Stomach (tissue), 9 donors: ENCODE results near the gene DCAF10. TPM values are rescaled to one million over a fixed set of nuclear protein-coding genes. Genes with fewer than 3 reads are reported as not detected.
"Not testable (repeated sequence)": the region's sequence is repeated elsewhere in the genome, so short reads cannot be mapped to it uniquely, and the experiment has no call there.

ENCODE experiments used
- DNase-seq, 2 donors: peaks; one replicate each; pipeline versions ENCODE4 v3.0.0 to v3.0.0-alpha.2; 2013 to 2019
- H3K27ac ChIP-seq, 5 donors: fragments of 200-600 bp in 4 of 5; sonication (generic) in 4 of 5; one replicate each; pipeline ENCODE4 v1.5.1; 2013 to 2019; ENCODE audit warnings: mild to moderate bottlenecking in 1 of 5, moderate library complexity in 1 of 5
- H3K27me3 ChIP-seq, 3 donors: fragments of 200-600 bp; sonication (generic); one replicate each; pipeline ENCODE4 v1.5.1; 2017 to 2019; ENCODE audit warnings: mixed run types in 1 of 3
- H3K36me3 ChIP-seq, 4 donors: fragments of 200-600 bp; sonication (generic); 1 replicate in 3 of 4; 2 replicates in 1 of 4; pipeline ENCODE4 v1.5.1; 2016 to 2019
- H3K4me1 ChIP-seq, 4 donors: fragments of 200-600 bp; sonication (generic); one replicate each; pipeline ENCODE4 v1.5.1; 2016 to 2019
- H3K4me3 ChIP-seq, 4 donors: fragments of 200-600 bp; sonication (generic) in 3 of 4; one replicate each; pipeline ENCODE4 v1.5.1; 2016 to 2019; ENCODE audit warnings: mild to moderate bottlenecking in 1 of 4
- H3K9me3 ChIP-seq, 4 donors: fragments of 200-600 bp; sonication (generic); one replicate each; pipeline ENCODE4 v1.5.1; 2016 to 2019
- EP300 ChIP-seq: sonication (generic); formaldehyde crosslinking; IDR thresholded peaks from one replicate; pipeline ENCODE4 v1.6.1; 2017; ENCODE audit warnings: antibody characterized with exemption
- POLR2A ChIP-seq, 4 donors: fragments of 450-650 bp; IDR thresholded peaks; one replicate each; pipeline ENCODE4 v1.6.1; 2016; ENCODE audit warnings: antibody characterized with exemption in 4 of 4, control low read depth in 2 of 4, mild to moderate bottlenecking in 1 of 4, moderate library complexity in 1 of 4
- POLR2AphosphoS5 ChIP-seq, 3 donors: sonication (generic); formaldehyde crosslinking; IDR thresholded peaks; one replicate each; pipeline ENCODE4 v1.6.1; 2016; ENCODE audit warnings: antibody characterized with exemption in 3 of 3
- WGBS, 5 donors: extraction: QIAGEN DNeasy Blood & Tissue Kit in 3 of 5; methylation state at CpG; one replicate each; pipeline versions ENCODE4 v1.1.5 to v1.1.7; 2013 to 2018; 5-methylcytosine and 5-hydroxymethylcytosine counted together
- intact Hi-C: fragments of 100-400 bp; cut with DNase I; formaldehyde crosslinking; loops from one replicate; pipeline ENCODE4 v1.15.1; 2023; ENCODE audit warnings: low total_unique reads
- polyA plus RNA-seq, 3 donors: library from polyadenylated mRNA; stranded (reverse); fragments of 200-250 nt; gene quantifications; one replicate each; pipeline ENCODE4 v1.2.3, GENCODE V29; 2013
- total RNA-seq, 5 donors: library from RNA; depleted of rRNA; stranded (reverse); fragments of >200 nt; gene quantifications; one replicate each; pipeline versions ENCODE4 v1.1.0 to v1.2.3, GENCODE V29; 2014 to 2016
- TF ChIP-seq, protein P1 (sequence below), 7 experiments: fragments of 450-650 bp in 4 of 7; fragments of 200-600 bp in 3 of 7; sonication (generic) in 3 of 7; IDR thresholded peaks; one replicate each; pipeline ENCODE4 v1.5.1; 2016 to 2019; ENCODE audit warnings: antibody characterized with exemption in 7 of 7, control low read depth in 2 of 7, mild to moderate bottlenecking in 1 of 7
- donor health status: healthy with polysubstance abuse.
- donor health status: Bipolar disorder and iron deficiency.
- donor health status: healthy.

The DCAF10 gene
- total and polyA plus RNA-seq, 8 donors, result 5.9 to 39.7 (median 22.1) TPM

DNA sequence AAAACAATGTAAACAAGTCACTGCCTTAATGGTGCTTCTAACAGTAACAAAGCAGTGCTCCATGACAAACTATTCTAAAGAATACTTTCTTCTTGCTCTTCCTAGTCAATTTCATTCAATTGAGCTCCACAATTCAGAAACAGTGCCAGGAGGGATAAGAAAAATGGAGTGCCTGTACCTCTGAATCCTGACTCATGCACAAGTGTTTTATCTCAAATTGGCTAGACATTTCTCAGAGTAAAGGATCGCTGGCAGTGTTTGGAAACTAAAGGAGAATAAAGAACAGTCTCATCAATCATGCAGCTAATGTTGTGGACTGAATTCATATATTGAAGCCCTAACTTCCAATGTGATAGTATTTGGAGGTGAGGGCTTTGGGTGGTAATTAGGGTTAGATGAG is 75.8 kb downstream of the DCAF10 start:
- WGBS, 5 donors, result 59 to 83% (median 78%) methylated on average over 1 of the region's 1 CpG
- DNase-seq, result peak in 1 of 2 donors; percentile 9
- no peak overlapping the region for H3K27ac ChIP-seq
- no peaks in the 10 kb centered on the region for H3K4me1 ChIP-seq
- TF ChIP-seq EP300 (no peak), POLR2A (IDR thresholded peaks at IDR 0.05) (no peak), POLR2AphosphoS5 (IDR thresholded peaks at IDR 0.05) (no peak)
- TF ChIP-seq, protein P1, sequence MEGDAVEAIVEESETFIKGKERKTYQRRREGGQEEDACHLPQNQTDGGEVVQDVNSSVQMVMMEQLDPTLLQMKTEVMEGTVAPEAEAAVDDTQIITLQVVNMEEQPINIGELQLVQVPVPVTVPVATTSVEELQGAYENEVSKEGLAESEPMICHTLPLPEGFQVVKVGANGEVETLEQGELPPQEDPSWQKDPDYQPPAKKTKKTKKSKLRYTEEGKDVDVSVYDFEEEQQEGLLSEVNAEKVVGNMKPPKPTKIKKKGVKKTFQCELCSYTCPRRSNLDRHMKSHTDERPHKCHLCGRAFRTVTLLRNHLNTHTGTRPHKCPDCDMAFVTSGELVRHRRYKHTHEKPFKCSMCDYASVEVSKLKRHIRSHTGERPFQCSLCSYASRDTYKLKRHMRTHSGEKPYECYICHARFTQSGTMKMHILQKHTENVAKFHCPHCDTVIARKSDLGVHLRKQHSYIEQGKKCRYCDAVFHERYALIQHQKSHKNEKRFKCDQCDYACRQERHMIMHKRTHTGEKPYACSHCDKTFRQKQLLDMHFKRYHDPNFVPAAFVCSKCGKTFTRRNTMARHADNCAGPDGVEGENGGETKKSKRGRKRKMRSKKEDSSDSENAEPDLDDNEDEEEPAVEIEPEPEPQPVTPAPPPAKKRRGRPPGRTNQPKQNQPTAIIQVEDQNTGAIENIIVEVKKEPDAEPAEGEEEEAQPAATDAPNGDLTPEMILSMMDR (IDR thresholded peaks at IDR 0.05), result no peak
- peaks cover 0 to 3% (median 0%) of the 10 kb centered on the region in 4 donors for H3K9me3 ChIP-seq
- no peak overlapping the region for H3K4me3 ChIP-seq
- intact Hi-C loops, result no loop called here
- H3K27me3 ChIP-seq, result no peaks in the 10 kb centered on the region
- peaks cover 7 to 39% (median 33%) of the 10 kb centered on the region in 4 donors for H3K36me3 ChIP-seq

DNA sequence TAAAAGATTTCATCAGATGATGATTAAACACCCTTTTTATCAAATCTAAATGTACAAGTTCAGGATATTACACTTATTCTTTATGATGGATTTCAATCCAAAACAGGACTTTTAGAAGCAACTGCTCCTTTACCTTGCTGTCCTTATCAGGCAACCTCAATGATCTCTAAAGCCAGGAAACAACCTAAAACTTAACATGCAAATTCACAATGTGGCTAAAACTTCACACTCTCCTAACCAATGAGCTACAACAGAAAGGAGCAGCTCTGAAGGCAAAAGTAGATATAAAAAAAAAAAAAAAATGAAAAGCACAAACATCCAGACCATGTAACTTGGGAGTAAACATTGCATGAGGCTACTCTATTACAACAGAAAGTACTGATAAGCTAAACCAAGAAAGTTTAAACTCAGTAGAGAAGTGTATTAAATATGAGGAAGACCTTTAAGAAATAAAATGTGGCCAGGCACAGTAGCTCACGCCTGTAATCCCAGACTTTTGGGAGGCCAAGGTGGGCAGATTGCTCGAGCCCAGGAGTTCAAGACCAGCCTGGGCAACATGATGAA is 80.4 kb downstream of the DCAF10 start:
- intact Hi-C loops, result no loop called here
- H3K27me3 ChIP-seq, result no peaks in the 10 kb centered on the region
- no peak for DNase-seq
- H3K27ac ChIP-seq, result no peak overlapping the region
- H3K4me3 ChIP-seq, result no peak overlapping the region
- peaks cover 0 to 3% (median 0%) of the 10 kb centered on the region in 4 donors for H3K9me3 ChIP-seq
- TF ChIP-seq POLR2AphosphoS5 (IDR thresholded peaks at IDR 0.05), result no peak
- no peak for TF ChIP-seq EP300
- TF ChIP-seq, protein P1 (IDR thresholded peaks at IDR 0.05), result no peak
- no peak for TF ChIP-seq POLR2A (IDR thresholded peaks at IDR 0.05)
- peaks cover 7 to 52% (median 41%) of the 10 kb centered on the region in 4 donors for H3K36me3 ChIP-seq
- WGBS, 5 donors, result 52 to 85% (median 77%) methylated on average over 2 of the region's 2 CpGs
- no peaks in the 10 kb centered on the region for H3K4me1 ChIP-seq

DNA sequence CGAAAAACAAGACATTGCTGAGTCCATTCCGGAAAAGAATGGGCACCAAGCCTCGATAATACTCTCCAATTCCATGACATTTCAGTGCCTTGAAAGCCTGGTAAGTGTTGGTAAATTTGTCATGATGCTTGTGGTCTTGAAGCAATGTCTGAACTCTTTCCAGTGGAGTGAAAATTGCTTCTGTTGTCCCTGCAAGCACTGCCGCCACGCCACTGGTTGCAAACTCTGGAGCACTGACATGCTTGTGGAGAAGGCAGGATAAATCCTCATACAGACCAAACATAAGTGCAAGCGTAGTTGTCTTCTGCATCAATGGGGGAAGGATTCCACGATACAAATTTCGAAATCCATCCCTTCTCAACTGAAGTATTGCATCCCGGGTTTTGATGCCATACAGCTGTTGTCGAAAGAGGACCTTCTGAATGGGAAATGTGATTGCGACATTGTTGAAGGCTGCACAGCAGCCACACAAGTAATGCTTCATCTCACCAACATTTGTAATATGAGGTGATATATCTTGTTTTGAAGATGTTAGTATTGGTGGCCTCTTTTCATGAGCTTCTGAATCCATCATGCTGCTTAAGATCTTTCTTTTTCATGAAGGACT is 87.5 kb downstream of the DCAF10 start:
- H3K4me3 ChIP-seq, DNase-seq, H3K4me1 ChIP-seq, H3K9me3 ChIP-seq, H3K27me3 ChIP-seq, H3K27ac ChIP-seq, intact Hi-C loops: not testable (repeated sequence)
- TF ChIP-seq POLR2AphosphoS5 (IDR thresholded peaks at IDR 0.05), result peak in 2 of 3 donors; percentile 4 to 24
- H3K36me3 ChIP-seq, result peaks cover 16 to 55% (median 46%) of the 10 kb centered on the region in 4 donors
- WGBS, 5 donors, result 86 to 95% (median 89%) methylated on average over 10 to 11 of the region's 11 CpGs

DNA sequence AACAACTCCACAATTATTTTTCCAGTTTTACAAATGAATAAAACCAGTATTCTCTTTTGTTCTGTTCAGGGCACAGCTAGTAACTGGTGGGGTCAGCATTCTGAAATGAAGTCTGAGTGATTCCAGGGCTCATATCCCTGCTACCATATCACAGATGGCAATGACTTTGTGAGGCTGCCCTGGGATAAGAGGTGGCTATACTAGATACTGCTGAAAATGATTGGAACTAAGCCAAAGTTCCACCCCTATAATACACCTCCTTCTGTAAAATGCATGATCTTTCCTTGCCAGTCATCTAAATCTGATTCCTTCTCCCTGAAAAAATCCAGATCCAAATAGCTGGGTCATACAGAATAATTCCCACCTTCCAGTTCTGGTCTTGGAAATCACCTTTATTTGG is 88.9 kb downstream of the DCAF10 start:
- Histone ChIP-seq H3K27ac (no peak overlapping the region), H3K9me3 (no peaks in the 10 kb centered on the region), H3K4me1 (no peaks in the 10 kb centered on the region), H3K36me3 (peaks cover 24 to 69% (median 61%) of the 10 kb centered on the region in 4 donors), H3K4me3 (no peak overlapping the region), H3K27me3 (no peaks in the 10 kb centered on the region)
- TF ChIP-seq POLR2A (IDR thresholded peaks at IDR 0.05) (no peak), POLR2AphosphoS5 (IDR thresholded peaks at IDR 0.05) (no peak)
- TF ChIP-seq, protein P1 (IDR thresholded peaks at IDR 0.05), result no peak
- intact Hi-C loops, result no loop called here
- DNase-seq, result no peak

DNA sequence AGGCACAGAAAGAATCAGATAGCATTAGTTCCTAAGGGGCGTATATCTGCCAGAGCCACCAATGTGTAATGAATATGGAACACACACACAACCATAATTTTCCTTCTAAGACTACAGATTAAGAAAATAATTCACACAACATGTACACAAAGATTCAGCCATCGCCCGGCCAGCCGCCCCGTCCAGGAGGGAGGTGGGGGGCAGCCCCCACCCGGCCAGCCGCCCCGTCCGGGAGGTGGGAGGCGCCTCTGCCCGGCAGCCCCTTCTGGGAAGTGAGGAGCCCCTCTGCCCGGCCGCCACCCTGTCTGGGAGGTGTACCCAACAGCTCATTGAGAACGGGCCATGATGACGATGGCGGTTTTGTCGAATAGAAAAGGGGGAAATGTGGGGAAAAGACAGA is 90.4 kb downstream of the DCAF10 start:
- DNase-seq, intact Hi-C loops, H3K9me3 ChIP-seq, H3K4me3 ChIP-seq, H3K27me3 ChIP-seq, H3K27ac ChIP-seq, H3K4me1 ChIP-seq: not testable (repeated sequence)
- peaks cover 26 to 77% (median 72%) of the 10 kb centered on the region in 4 donors for H3K36me3 ChIP-seq
- WGBS, 5 donors, result 92 to 99% (median 97%) methylated on average over 13 to 17 of the region's 17 CpGs
